Measurements from ENCODE around the gene GRAMD4. TPM values are rescaled to one million over a fixed set of nuclear protein-coding genes. Genes with fewer than 3 reads are reported as not detected.
A peak's percentile ranks its signal among the peaks of the same experiment; 100 is the strongest.

GRAMD4 gene
- total RNA-seq, 2 donors from 2014 or later, result 38.0 to 43.3 TPM

DNA sequence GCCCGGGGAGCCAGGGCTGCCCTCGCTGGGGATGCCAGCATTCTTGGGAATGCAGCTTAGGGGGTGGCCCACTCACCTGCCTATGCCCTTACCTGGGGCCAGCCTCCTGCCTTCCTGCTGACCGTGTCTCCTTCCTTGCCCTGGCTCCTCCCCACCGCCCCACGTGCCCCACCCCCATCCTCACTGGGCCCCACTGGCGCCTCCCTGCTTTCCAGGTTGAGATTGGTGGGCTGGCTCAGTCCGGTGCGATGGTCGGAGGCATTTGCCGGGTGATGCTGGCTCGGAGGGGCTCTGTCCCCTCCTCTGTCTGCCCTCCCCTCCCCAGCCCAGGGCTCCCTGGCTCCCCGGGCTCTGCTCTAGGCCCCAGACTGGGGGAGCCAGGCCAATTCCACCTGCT lies 34.1 kb upstream of the GRAMD4 start:
- Mint-ChIP-seq H3K4me3 (no peak overlapping the region), H3K4me1 (peaks cover 25% of the 10 kb centered on the region), H3K36me3 (ENCODE audit: low read depth) (no peaks in the 10 kb centered on the region), H3K27me3 (ENCODE audit: insufficient read depth) (no peaks in the 10 kb centered on the region), H3K27ac (no peak overlapping the region), H3K9me3 (no peaks in the 10 kb centered on the region)
- DNase-seq, result peak; percentile 68
- Histone ChIP-seq H3K27me3 (ENCODE audit: control insufficient read depth, insufficient read depth, low read length, poor library complexity, severe bottlenecking) (no peaks in the 10 kb centered on the region), H3K9ac (ENCODE audit: extremely low read depth, low read length, poor library complexity, severe bottlenecking) (no peak overlapping the region), H3K4me3 (ENCODE audit: low read length) (no peak overlapping the region), H3K27ac (ENCODE audit: low read depth, low read length) (no peak overlapping the region), H3K4me1 (ENCODE audit: control insufficient read depth, insufficient read depth, low read length) (peaks cover 14% of the 10 kb centered on the region), H3K9me3 (ENCODE audit: control insufficient read depth, low read length) (no peaks in the 10 kb centered on the region), H3K36me3 (ENCODE audit: control insufficient read depth, insufficient read depth, low read length) (no peaks in the 10 kb centered on the region)
- TF ChIP-seq, protein P1, sequence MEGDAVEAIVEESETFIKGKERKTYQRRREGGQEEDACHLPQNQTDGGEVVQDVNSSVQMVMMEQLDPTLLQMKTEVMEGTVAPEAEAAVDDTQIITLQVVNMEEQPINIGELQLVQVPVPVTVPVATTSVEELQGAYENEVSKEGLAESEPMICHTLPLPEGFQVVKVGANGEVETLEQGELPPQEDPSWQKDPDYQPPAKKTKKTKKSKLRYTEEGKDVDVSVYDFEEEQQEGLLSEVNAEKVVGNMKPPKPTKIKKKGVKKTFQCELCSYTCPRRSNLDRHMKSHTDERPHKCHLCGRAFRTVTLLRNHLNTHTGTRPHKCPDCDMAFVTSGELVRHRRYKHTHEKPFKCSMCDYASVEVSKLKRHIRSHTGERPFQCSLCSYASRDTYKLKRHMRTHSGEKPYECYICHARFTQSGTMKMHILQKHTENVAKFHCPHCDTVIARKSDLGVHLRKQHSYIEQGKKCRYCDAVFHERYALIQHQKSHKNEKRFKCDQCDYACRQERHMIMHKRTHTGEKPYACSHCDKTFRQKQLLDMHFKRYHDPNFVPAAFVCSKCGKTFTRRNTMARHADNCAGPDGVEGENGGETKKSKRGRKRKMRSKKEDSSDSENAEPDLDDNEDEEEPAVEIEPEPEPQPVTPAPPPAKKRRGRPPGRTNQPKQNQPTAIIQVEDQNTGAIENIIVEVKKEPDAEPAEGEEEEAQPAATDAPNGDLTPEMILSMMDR (conservative IDR thresholded peaks at IDR 0.05), result no peak
- WGBS, 2 experiments (ENCODE audit: insufficient coverage in 1 of 2, insufficient read length in 1 of 2), result 90 to 100% methylated on average over 1 to 12 of the region's 12 CpGs

DNA sequence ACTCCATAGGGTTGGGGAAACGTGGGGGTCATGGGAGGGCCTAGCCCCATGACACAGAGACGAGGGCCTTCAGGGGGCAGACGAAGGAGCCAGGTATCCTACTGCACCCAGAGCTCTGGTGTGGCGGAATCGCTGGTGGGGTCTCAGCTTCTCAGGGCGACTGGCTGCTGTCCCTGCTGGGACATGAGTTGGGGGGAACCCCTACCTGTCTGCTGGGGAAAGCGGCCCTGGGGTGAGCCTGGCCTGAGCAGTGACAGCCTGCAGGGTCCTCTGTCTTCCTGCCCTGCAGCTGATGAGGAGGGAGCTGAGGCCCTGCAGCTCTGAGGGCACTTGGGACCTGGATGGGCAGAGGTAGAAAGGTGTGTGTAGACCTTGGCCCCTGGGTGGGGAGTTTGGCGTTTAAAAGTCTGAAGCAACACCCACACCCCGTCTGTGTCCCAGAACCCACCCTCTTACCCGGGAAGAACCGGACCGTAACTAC lies 33.6 kb upstream of the GRAMD4 start:
- Histone ChIP-seq H3K36me3 (ENCODE audit: control insufficient read depth, insufficient read depth, low read length) (no peaks in the 10 kb centered on the region), H3K27ac (ENCODE audit: low read depth, low read length) (no peak overlapping the region), H3K4me1 (ENCODE audit: control insufficient read depth, insufficient read depth, low read length) (peaks cover 14% of the 10 kb centered on the region), H3K9me3 (ENCODE audit: control insufficient read depth, low read length) (no peaks in the 10 kb centered on the region), H3K27me3 (ENCODE audit: control insufficient read depth, insufficient read depth, low read length, poor library complexity, severe bottlenecking) (no peaks in the 10 kb centered on the region), H3K4me3 (ENCODE audit: low read length) (no peak overlapping the region), H3K9ac (ENCODE audit: extremely low read depth, low read length, poor library complexity, severe bottlenecking) (no peak overlapping the region)
- H3K9me3 Mint-ChIP-seq, result no peaks in the 10 kb centered on the region
- no peaks in the 10 kb centered on the region for H3K27me3 Mint-ChIP-seq (ENCODE audit: insufficient read depth)
- peak overlapping the region; percentile 40 for H3K27ac Mint-ChIP-seq
- TF ChIP-seq, protein P1 (conservative IDR thresholded peaks at IDR 0.05), result no peak
- H3K36me3 Mint-ChIP-seq (ENCODE audit: low read depth), result no peaks in the 10 kb centered on the region
- DNase-seq, result no peak
- no peak overlapping the region for H3K4me3 Mint-ChIP-seq
- 92 to 100% methylated on average over 6 to 12 of the region's 12 CpGs for WGBS, 2 experiments (ENCODE audit: insufficient coverage in 1 of 2, insufficient read length in 1 of 2)
- H3K4me1 Mint-ChIP-seq, result peaks cover 25% of the 10 kb centered on the region

DNA sequence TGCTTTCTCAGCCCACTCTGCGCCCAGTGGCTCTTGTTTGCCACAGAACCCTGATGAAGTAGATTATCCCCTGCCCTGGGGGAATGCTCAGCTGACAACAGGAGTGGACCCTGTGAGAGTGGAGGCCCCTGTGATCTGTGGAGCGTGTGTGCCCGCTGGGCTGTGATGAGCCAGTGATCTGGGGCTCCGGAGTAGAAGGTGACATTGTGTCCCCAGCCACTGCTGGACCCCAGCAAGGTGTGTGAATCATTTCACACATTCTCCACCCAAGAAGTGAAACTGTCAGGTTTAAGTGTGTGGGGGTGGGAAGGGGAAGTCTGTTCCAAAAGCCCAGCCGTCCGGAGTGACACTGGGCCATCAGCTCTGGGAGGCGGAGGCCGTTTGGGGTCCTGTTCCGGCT lies 33.1 kb upstream of the GRAMD4 start:
- Mint-ChIP-seq H3K4me1 (peaks cover 25% of the 10 kb centered on the region), H3K27me3 (ENCODE audit: insufficient read depth) (no peaks in the 10 kb centered on the region), H3K27ac (peak overlapping the region; percentile 40), H3K4me3 (no peak overlapping the region), H3K36me3 (ENCODE audit: low read depth) (no peaks in the 10 kb centered on the region), H3K9me3 (no peaks in the 10 kb centered on the region)
- DNase-seq, result no peak
- Histone ChIP-seq H3K36me3 (ENCODE audit: control insufficient read depth, insufficient read depth, low read length) (no peaks in the 10 kb centered on the region), H3K27ac (ENCODE audit: low read depth, low read length) (no peak overlapping the region), H3K4me3 (ENCODE audit: low read length) (no peak overlapping the region), H3K9ac (ENCODE audit: extremely low read depth, low read length, poor library complexity, severe bottlenecking) (no peak overlapping the region), H3K4me1 (ENCODE audit: control insufficient read depth, insufficient read depth, low read length) (peaks cover 14% of the 10 kb centered on the region), H3K27me3 (ENCODE audit: control insufficient read depth, insufficient read depth, low read length, poor library complexity, severe bottlenecking) (no peaks in the 10 kb centered on the region), H3K9me3 (ENCODE audit: control insufficient read depth, low read length) (no peaks in the 10 kb centered on the region)
- WGBS, 2 experiments (ENCODE audit: insufficient coverage in 1 of 2, insufficient read length in 1 of 2), result 92 to 100% methylated on average over 4 to 9 of the region's 9 CpGs
- TF ChIP-seq, protein P1 (conservative IDR thresholded peaks at IDR 0.05), result no peak
